BLaER1 treated with 17β-estradiol and CSF1 and Interleukin-3, amounts not matched to agents 10 nM and 100 nM (cell line): Measurements from ENCODE around the gene SH3GL2.

Experiments
- H3K27ac ChIP-seq, 11 experiments: shearing (Covaris generic); formaldehyde crosslinking; 2 replicates each; pipeline ENCODE4 v1.8.1; 2022
- H3K27me3 ChIP-seq, 11 experiments: shearing (Covaris generic); formaldehyde crosslinking; 2 replicates each; pipeline ENCODE4 v1.8.1; 2022
- H3K36me3 ChIP-seq, 11 experiments: shearing (Covaris generic); formaldehyde crosslinking; 2 replicates each; pipeline ENCODE4 v1.8.1; 2022
- H3K4me1 ChIP-seq, 10 experiments: shearing (Covaris generic); formaldehyde crosslinking; 2 replicates each; pipeline ENCODE4 v1.8.1; 2022
- H3K4me2 ChIP-seq, 11 experiments: shearing (Covaris generic); formaldehyde crosslinking; 2 replicates each; pipeline ENCODE4 v1.8.1; 2022
- H3K4me3 ChIP-seq, 10 experiments: shearing (Covaris generic); formaldehyde crosslinking; 2 replicates each; pipeline ENCODE4 v1.8.1; 2022
- H3K9ac ChIP-seq, 11 experiments: shearing (Covaris generic); formaldehyde crosslinking; 2 replicates each; pipeline ENCODE4 v1.8.1; 2022
- H3K9me3 ChIP-seq, 11 experiments: shearing (Covaris generic); formaldehyde crosslinking; replicated peaks in 1 of 11; 2 replicates each; pipeline ENCODE4 v1.8.1; 2022
- H4K20me1 ChIP-seq, 11 experiments: shearing (Covaris generic); formaldehyde crosslinking; 2 replicates each; pipeline ENCODE4 v1.8.1; 2022
- Cebpa-rat ChIP-seq, 11 experiments: shearing (Covaris generic); IDR thresholded peaks; 2 replicates each; pipeline ENCODE4 v1.8.1; 2022

The SH3GL2 gene

DNA sequence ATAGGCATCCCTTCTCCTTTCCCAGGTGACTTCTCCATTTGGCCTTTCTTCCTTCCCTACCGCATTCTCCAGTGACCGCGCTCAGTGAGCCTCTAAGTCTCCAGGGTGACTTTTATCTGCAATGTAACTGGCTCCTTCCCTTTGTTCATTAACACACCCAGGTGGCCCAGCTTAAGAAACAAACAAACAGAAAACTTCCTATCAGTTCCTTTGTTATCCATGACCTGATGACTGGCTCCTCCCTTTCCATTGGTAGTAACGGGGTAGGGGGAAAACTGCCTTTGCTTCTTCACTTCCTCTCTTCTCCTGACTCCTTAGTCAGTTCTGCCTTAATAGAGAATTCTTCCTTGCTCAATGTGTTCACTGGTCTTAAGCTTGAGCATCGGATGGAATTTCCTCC lies 7.0 kb upstream of the SH3GL2 start:
- Histone ChIP-seq H3K27me3 (no peaks in the 10 kb centered on the region), H3K36me3 (no peaks in the 10 kb centered on the region), H3K9ac (no peak overlapping the region), H3K4me2 (no peak overlapping the region), H3K4me3 (no peak overlapping the region), H3K9me3 (no peaks in the 10 kb centered on the region), H3K4me1 (peaks cover 0 to 11% (median 0%) of the 10 kb centered on the region in 10 experiments; a peak in 1 of 20 replicates), H4K20me1 (no peaks in the 10 kb centered on the region), H3K27ac (no peak overlapping the region)
- no peak for TF ChIP-seq Cebpa-rat (IDR thresholded peaks at IDR 0.05)

DNA sequence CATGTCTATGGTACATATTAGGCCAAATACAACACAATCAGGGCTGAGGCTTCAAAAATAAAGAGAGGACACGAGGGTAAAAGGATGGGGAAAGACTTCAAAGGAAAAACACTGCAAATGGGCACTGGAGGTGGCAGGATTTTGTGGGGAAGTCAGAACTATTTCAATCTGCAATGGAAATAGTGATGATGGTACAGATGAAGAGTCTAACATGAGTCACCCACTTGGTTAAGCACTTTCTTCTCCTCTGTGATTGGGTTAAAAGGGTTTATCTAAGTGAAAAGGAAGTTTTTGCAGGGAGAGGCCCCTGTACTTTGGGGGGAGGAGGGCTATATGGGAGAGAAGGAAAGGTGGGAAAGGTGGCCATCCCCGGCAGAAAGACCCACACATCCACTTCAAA lies 4.5 kb upstream of the SH3GL2 start:
- peaks cover 9 to 11% (median 10%) of the 10 kb centered on the region in 11 experiments; a peak in 21 of 22 replicates for H3K9me3 ChIP-seq
- H4K20me1 ChIP-seq, result no peaks in the 10 kb centered on the region
- 0 out of 22 replicates have a peak overlapping the region, but pooled peaks of 1 of the 11 experiments have one; percentile 4 for H3K4me2 ChIP-seq
- H3K36me3 ChIP-seq, result no peaks in the 10 kb centered on the region
- H3K4me1 ChIP-seq, result peaks cover 0 to 11% (median 0%) of the 10 kb centered on the region in 10 experiments; a peak in 1 of 20 replicates
- H3K27ac ChIP-seq, result no peak overlapping the region
- no peak for TF ChIP-seq Cebpa-rat (IDR thresholded peaks at IDR 0.05)
- no peaks in the 10 kb centered on the region for H3K27me3 ChIP-seq
- no peak overlapping the region for H3K9ac ChIP-seq
- no peak overlapping the region for H3K4me3 ChIP-seq

DNA sequence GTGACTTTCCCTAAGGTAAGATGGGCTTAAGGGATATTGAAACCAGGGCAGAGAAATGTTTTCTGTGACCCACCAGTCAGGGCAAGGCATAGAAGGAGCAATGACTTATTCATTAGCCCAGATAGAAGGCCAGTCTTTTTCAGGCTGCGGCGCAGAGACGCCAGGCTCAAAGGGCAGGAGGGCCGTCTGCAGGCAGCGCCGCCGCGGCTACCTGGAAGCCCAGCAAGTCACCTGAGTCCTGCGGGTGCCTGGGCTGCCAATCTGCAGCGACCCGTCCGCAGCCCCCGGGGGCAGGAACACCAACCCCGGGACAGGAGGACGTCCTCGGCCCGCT lies 322 bp upstream of the SH3GL2 start:
- H3K9me3 ChIP-seq, result peaks cover 13 to 15% (median 14%) of the 10 kb centered on the region in 11 experiments; a peak in 21 of 22 replicates
- H4K20me1 ChIP-seq, result no peaks in the 10 kb centered on the region
- H3K4me2 ChIP-seq, result no peak overlapping the region
- no peaks in the 10 kb centered on the region for H3K27me3 ChIP-seq
- no peak overlapping the region for H3K9ac ChIP-seq
- TF ChIP-seq Cebpa-rat (IDR thresholded peaks at IDR 0.05), result no peak
- no peak overlapping the region for H3K27ac ChIP-seq
- no peak overlapping the region for H3K4me3 ChIP-seq
- peaks cover 0 to 11% (median 0%) of the 10 kb centered on the region in 10 experiments; a peak in 1 of 20 replicates for H3K4me1 ChIP-seq
- H3K36me3 ChIP-seq, result no peaks in the 10 kb centered on the region

DNA sequence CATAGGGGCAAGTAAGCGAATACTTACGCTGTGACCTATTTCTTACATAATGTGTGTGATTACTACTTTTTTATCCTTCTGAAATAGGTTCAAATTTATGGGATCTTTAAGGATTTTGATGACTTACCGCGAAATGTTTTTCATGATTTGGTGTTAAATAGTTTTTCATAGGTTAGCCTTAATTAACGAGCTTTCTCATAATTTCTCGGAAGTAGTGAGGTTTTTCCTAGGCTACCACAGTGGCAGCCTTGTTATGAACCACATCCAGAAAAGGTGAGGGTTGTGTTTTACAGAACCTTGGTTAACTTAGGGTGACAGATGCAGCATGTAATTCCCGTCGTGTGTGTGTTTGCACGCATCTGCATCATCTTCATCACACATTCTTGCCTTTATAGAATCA lies 1.3 kb downstream of the SH3GL2 start:
- Histone ChIP-seq H4K20me1 (no peaks in the 10 kb centered on the region), H3K27ac (no peak overlapping the region), H3K9ac (no peak overlapping the region), H3K4me3 (no peak overlapping the region), H3K27me3 (no peaks in the 10 kb centered on the region), H3K9me3 (peaks cover 13 to 15% (median 14%) of the 10 kb centered on the region in 11 experiments; a peak in 21 of 22 replicates), H3K36me3 (no peaks in the 10 kb centered on the region), H3K4me2 (no peak overlapping the region), H3K4me1 (no peaks in the 10 kb centered on the region)
- TF ChIP-seq Cebpa-rat (IDR thresholded peaks at IDR 0.05), result no peak

DNA sequence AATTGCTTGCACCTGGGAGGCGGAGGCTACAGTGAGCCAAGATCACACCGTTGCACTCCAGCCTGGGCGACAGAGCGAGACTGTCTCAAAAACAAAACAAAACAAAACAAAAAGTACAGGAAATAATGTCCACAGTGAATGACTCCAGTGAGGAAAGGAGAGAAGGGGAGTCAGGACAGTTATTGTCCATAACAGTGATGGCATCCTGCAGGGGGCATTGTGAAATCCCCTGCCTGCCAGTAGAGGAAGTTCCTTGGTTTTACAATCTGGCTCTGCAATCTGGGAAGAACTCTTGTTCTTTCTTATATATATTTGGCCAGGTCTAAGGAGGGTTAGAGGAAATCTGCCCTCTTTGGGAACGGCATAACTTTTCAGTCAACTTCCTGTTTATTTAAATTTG lies 8.2 kb downstream of the SH3GL2 start:
- no peak for TF ChIP-seq Cebpa-rat (IDR thresholded peaks at IDR 0.05)

DNA sequence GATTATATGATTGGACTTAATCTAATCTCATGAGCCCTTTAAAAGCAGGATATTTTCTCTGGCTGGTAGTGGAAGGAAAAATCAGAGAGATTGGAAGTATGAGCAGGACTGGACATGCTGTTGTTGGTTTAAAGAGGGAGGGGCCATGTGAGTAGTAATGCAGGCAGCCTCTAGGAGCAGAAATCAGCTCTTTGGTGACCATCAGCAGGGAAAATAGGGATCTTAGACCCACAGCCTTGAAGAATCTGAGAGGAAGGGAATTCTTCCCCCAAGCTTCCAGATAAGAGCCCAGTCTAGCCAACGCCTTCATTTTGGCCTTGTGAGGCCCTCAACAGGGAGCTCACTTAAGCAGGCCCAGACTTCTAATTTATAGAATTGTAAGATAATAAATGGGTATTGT lies 9.5 kb downstream of the SH3GL2 start:
- H3K4me2 ChIP-seq, result no peak overlapping the region
- H3K4me1 ChIP-seq, result peaks cover 0 to 9% (median 0%) of the 10 kb centered on the region in 10 experiments; a peak in 2 of 20 replicates
- TF ChIP-seq Cebpa-rat (IDR thresholded peaks at IDR 0.05), result no peak
- H3K9me3 ChIP-seq, result no peaks in the 10 kb centered on the region
- H3K27ac ChIP-seq, result no peak overlapping the region
- H4K20me1 ChIP-seq, result no peaks in the 10 kb centered on the region
- H3K4me3 ChIP-seq, result no peak overlapping the region
- H3K36me3 ChIP-seq, result no peaks in the 10 kb centered on the region
- no peaks in the 10 kb centered on the region for H3K27me3 ChIP-seq
- H3K9ac ChIP-seq, result no peak overlapping the region

More for the DNA sequence above, 8.2 kb downstream of the SH3GL2 start:
- no peak overlapping the region for H3K4me2 ChIP-seq
- H3K9ac ChIP-seq, result no peak overlapping the region
- no peaks in the 10 kb centered on the region for H4K20me1 ChIP-seq
- H3K4me1 ChIP-seq, result peaks cover 0 to 9% (median 0%) of the 10 kb centered on the region in 10 experiments; a peak in 2 of 20 replicates
- H3K9me3 ChIP-seq, result no peaks in the 10 kb centered on the region
- H3K27me3 ChIP-seq, result no peaks in the 10 kb centered on the region
- H3K27ac ChIP-seq, result no peak overlapping the region
- no peak overlapping the region for H3K4me3 ChIP-seq
- no peaks in the 10 kb centered on the region for H3K36me3 ChIP-seq

DNA sequence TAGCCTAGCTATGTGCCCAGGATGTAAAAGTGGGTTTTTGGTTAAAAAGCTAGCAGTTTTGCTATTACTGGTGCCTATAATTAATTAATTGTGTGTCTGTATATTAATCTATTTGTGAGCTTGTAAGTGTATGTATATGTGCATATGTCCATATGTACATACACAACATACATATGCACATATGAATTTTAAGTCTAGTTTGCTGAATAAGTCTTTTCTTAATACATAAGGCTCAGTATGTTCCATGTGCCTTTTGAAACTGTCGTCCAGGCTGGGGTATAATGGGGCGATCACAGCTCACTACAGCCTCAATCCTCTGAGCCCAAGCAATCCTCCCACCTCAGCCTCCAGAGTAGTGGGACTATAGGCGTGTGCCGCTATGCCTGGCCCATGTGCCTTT lies 10.1 kb downstream of the SH3GL2 start:
- no peaks in the 10 kb centered on the region for H3K27me3 ChIP-seq
- no peak overlapping the region for H3K4me2 ChIP-seq
- H3K4me3 ChIP-seq, result no peak overlapping the region
- H3K27ac ChIP-seq, result no peak overlapping the region
- no peaks in the 10 kb centered on the region for H4K20me1 ChIP-seq
- H3K36me3 ChIP-seq, result no peaks in the 10 kb centered on the region
- peaks cover 0 to 9% (median 0%) of the 10 kb centered on the region in 10 experiments; a peak in 2 of 20 replicates for H3K4me1 ChIP-seq
- TF ChIP-seq Cebpa-rat (IDR thresholded peaks at IDR 0.05), result no peak
- H3K9ac ChIP-seq, result no peak overlapping the region
- no peaks in the 10 kb centered on the region for H3K9me3 ChIP-seq

DNA sequence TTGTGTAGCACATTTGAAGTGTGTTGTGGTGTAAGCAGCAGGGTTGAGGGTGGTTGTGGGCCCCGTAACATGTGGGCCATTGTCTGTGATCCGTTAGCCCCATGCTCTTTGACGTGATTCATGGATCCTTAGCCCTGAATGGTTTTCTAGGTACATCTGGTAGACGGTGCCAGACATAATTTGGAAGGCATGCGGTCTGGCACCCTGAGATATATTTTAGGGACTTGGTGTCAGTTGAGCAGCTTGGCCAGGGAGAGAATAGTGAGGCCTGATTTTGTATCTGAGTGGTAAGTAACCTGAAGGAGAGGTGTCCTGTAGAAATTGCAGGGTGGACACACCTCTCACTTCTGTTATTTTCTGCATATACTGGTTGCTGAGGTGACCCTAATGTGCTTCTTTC lies 10.9 kb downstream of the SH3GL2 start:
- Histone ChIP-seq H4K20me1 (no peaks in the 10 kb centered on the region), H3K4me3 (no peak overlapping the region), H3K4me2 (no peak overlapping the region), H3K4me1 (peaks cover 0 to 9% (median 0%) of the 10 kb centered on the region in 10 experiments; a peak in 2 of 20 replicates), H3K36me3 (no peaks in the 10 kb centered on the region), H3K27ac (no peak overlapping the region), H3K9ac (no peak overlapping the region), H3K27me3 (no peaks in the 10 kb centered on the region), H3K9me3 (no peaks in the 10 kb centered on the region)
- no peak for TF ChIP-seq Cebpa-rat (IDR thresholded peaks at IDR 0.05)

DNA sequence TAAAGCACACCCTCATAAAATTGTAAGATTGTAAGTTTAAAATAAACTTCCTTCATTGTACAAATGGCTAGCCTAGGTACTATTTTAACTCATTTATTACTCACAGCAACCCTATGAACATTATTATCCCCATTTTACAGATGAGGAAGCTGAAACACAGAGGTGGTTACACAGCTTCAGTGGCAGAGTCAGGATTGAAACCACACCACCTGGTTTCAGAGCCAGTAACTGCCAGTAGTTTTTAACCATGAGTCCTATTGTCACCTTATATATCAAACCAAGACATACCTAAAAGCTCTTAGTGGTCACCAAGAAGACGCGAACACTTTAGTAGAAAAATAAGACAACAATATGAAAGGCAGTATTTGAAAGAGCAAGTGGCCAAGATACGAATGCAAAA lies 16.1 kb downstream of the SH3GL2 start:
- H3K9me3 ChIP-seq, result no peaks in the 10 kb centered on the region
- H3K4me3 ChIP-seq, result no peak overlapping the region
- H4K20me1 ChIP-seq, result no peaks in the 10 kb centered on the region
- no peaks in the 10 kb centered on the region for H3K4me1 ChIP-seq
- no peak for TF ChIP-seq Cebpa-rat (IDR thresholded peaks at IDR 0.05)
- H3K27me3 ChIP-seq, result no peaks in the 10 kb centered on the region
- H3K27ac ChIP-seq, result no peak overlapping the region
- H3K9ac ChIP-seq, result no peak overlapping the region
- H3K4me2 ChIP-seq, result no peak overlapping the region
- H3K36me3 ChIP-seq, result no peaks in the 10 kb centered on the region

DNA sequence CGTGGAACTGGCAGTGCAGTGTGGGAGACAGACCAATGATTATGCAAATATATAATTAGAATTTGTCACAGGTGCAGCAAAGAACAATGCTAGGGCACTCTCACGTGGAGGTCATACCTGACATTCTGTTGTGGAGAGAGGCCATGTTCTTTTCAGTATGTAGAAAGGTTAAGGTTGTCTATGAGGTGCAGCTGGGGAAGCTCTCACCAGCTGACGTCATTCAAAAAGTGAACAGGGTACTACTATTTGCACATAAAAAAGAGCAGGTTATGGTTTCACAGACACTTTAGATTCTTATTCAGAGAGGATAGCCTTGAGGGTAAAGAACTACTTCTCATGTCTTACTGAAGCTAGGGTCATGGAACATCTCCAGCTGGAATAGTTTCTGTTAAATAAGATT lies 19.1 kb downstream of the SH3GL2 start:
- no peak overlapping the region for H3K4me3 ChIP-seq
- no peaks in the 10 kb centered on the region for H3K27me3 ChIP-seq
- H4K20me1 ChIP-seq, result no peaks in the 10 kb centered on the region
- no peak overlapping the region for H3K4me2 ChIP-seq
- H3K9ac ChIP-seq, result no peak overlapping the region
- no peaks in the 10 kb centered on the region for H3K36me3 ChIP-seq
- H3K27ac ChIP-seq, result no peak overlapping the region
- no peaks in the 10 kb centered on the region for H3K9me3 ChIP-seq
- TF ChIP-seq Cebpa-rat (IDR thresholded peaks at IDR 0.05), result no peak
- 0 out of 20 replicates have a peak, but pooled peaks cover 0 to 6% (median 0%) of the 10 kb centered on the region in 10 experiments for H3K4me1 ChIP-seq
